H9 (cell line): ENCODE measurements around the gene CDKL1. TPM values are rescaled to one million over a fixed set of nuclear protein-coding genes. Genes with fewer than 3 reads are reported as not detected.
A peak's percentile ranks its signal among the peaks of the same experiment; 100 is the strongest.

Experiments used
- DNase-seq: peaks from one replicate; pipeline ENCODE4 v3.0.0-alpha.2; 2017
- H2AFZ ChIP-seq: one replicate; pipeline ENCODE4 v1.6.1; 2013; ENCODE audit warnings: mild to moderate bottlenecking, low read length, control low read depth, moderate library complexity
- H2AK5ac ChIP-seq: 2 replicates; pipeline ENCODE4 v1.6.1; 2013; ENCODE audit warnings: low read length, control low read depth, mixed read lengths; ENCODE audit not compliant: insufficient read length
- H2BK120ac ChIP-seq: one replicate; pipeline ENCODE4 v1.6.1; 2013; ENCODE audit warnings: low read depth, mild to moderate bottlenecking, low read length, control low read depth, inconsistent platforms; ENCODE audit not compliant: poor library complexity, severe bottlenecking
- H2BK12ac ChIP-seq: 2 replicates; pipeline ENCODE4 v1.6.1; 2013; ENCODE audit warnings: low read length, control low read depth, mixed read lengths, low read depth; ENCODE audit not compliant: insufficient read length
- H2BK15ac ChIP-seq: 2 replicates; pipeline ENCODE4 v1.6.1; 2013; ENCODE audit warnings: low read depth, low read length, control low read depth
- H2BK20ac ChIP-seq: one replicate; pipeline ENCODE4 v1.6.1; 2013; ENCODE audit warnings: low read depth, mild to moderate bottlenecking, low read length, control low read depth, inconsistent platforms; ENCODE audit not compliant: poor library complexity, severe bottlenecking
- H2BK5ac ChIP-seq: 2 replicates; pipeline ENCODE4 v1.6.1; 2013; ENCODE audit warnings: low read length, control low read depth, mixed read lengths; ENCODE audit not compliant: insufficient read length
- H3K14ac ChIP-seq: 2 replicates; pipeline ENCODE4 v1.6.1; 2013; ENCODE audit warnings: low read length, control low read depth; ENCODE audit not compliant: insufficient read depth
- H3K18ac ChIP-seq: 2 replicates; pipeline ENCODE4 v1.6.1; 2013; ENCODE audit warnings: low read depth, mild to moderate bottlenecking, mixed read lengths, low read length, control low read depth; ENCODE audit not compliant: insufficient read length
- H3K23ac ChIP-seq: 2 replicates; pipeline ENCODE4 v1.6.1; 2013; ENCODE audit warnings: low read length, control low read depth, mixed read lengths, low read depth; ENCODE audit not compliant: insufficient read length
- H3K23me2 ChIP-seq: 2 replicates; pipeline ENCODE4 v1.6.1; 2013; ENCODE audit warnings: low read depth, mild to moderate bottlenecking, mixed read lengths, low read length, control low read depth; ENCODE audit not compliant: insufficient read length, poor library complexity, severe bottlenecking
- H3K27ac ChIP-seq: 2 replicates; pipeline ENCODE4 v1.5.1; 2013; ENCODE audit warnings: low read length, control low read depth, mixed read lengths, low read depth; ENCODE audit not compliant: insufficient read length
- H3K27me3 ChIP-seq: 2 replicates; pipeline ENCODE4 v1.6.1; 2013; ENCODE audit warnings: low read length, control low read depth, inconsistent platforms; ENCODE audit not compliant: insufficient read depth
- H3K4ac ChIP-seq: 2 replicates; pipeline ENCODE4 v1.6.1; 2013; ENCODE audit warnings: low read depth, mild to moderate bottlenecking, control low read depth, inconsistent platforms, low read length, moderate library complexity
- H3K4me1 ChIP-seq: 2 replicates; pipeline ENCODE4 v1.6.1; 2013; ENCODE audit warnings: low read length, control low read depth, inconsistent platforms; ENCODE audit not compliant: insufficient read depth
- H3K4me2 ChIP-seq: 2 replicates; pipeline ENCODE4 v1.6.1; 2013; ENCODE audit warnings: low read length, control low read depth, mixed read lengths; ENCODE audit not compliant: insufficient read length, insufficient read depth
- H3K56ac ChIP-seq: 2 replicates; pipeline ENCODE4 v1.6.1; 2013; ENCODE audit warnings: low read depth, mild to moderate bottlenecking, mixed read lengths, low read length, control low read depth; ENCODE audit not compliant: insufficient read length
- H3K79me1 ChIP-seq: 2 replicates; pipeline ENCODE4 v1.6.1; 2013; ENCODE audit warnings: low read depth, mild to moderate bottlenecking, moderate library complexity, low read length, control low read depth, inconsistent platforms; ENCODE audit not compliant: insufficient read depth, poor library complexity, severe bottlenecking
- H3K79me2 ChIP-seq: 2 replicates; pipeline ENCODE4 v1.6.1; 2013; ENCODE audit warnings: low read length, control low read depth, inconsistent platforms; ENCODE audit not compliant: insufficient read depth
- H3K9ac ChIP-seq: 2 replicates; pipeline ENCODE4 v1.6.1; 2013; ENCODE audit warnings: low read length, control low read depth, mixed read lengths; ENCODE audit not compliant: insufficient read length; ENCODE audit errors: extremely low read depth
- H3K9me3 ChIP-seq: one replicate; pipeline ENCODE4 v1.6.1; 2013; ENCODE audit warnings: low read depth, low read length, inconsistent platforms; ENCODE audit not compliant: control insufficient read depth
- H3T11ph ChIP-seq: one replicate; pipeline ENCODE4 v1.6.1; 2013; ENCODE audit warnings: mild to moderate bottlenecking, low read length, control low read depth, inconsistent platforms
- H4K20me1 ChIP-seq: one replicate; pipeline ENCODE4 v1.6.1; 2013; ENCODE audit not compliant: control insufficient read depth, insufficient read length, insufficient read depth
- H4K5ac ChIP-seq: 2 replicates; pipeline ENCODE4 v1.6.1; 2013; ENCODE audit warnings: low read depth, mild to moderate bottlenecking, mixed read lengths, low read length, control low read depth; ENCODE audit not compliant: insufficient read length
- H4K8ac ChIP-seq: replicated peaks from 2 replicates; pipeline ENCODE4 v1.6.1; 2013; ENCODE audit warnings: low read length, control low read depth, mixed read lengths, low read depth; ENCODE audit not compliant: insufficient read length
- H4K91ac ChIP-seq: 2 replicates; pipeline ENCODE4 v1.6.1; 2013; ENCODE audit warnings: low read depth, mild to moderate bottlenecking, moderate library complexity, mixed read lengths, low read length, control low read depth; ENCODE audit not compliant: insufficient read length
- H3K27ac Mint-ChIP-seq, 3 experiments: 2 replicates in 2 of 3; 3 replicates in 1 of 3; pipeline ENCODE4 v1.8.0; 2020 to 2021; ENCODE audit warnings: mixed read lengths in 3 of 3, mild to moderate bottlenecking in 1 of 3, moderate library complexity in 1 of 3
- H3K27me3 Mint-ChIP-seq: 2 replicates; pipeline ENCODE4 v1.8.0; 2021; ENCODE audit warnings: low read depth, mild to moderate bottlenecking, moderate library complexity, mixed read lengths
- H3K36me3 Mint-ChIP-seq, 3 experiments: 2 replicates in 2 of 3; 3 replicates in 1 of 3; pipeline ENCODE4 v1.8.0; 2020 to 2021; ENCODE audit warnings: low read depth in 3 of 3, mixed read lengths in 3 of 3; ENCODE audit not compliant: insufficient read depth in 1 of 3
- H3K4me1 Mint-ChIP-seq, 2 experiments: 2 replicates each; pipeline ENCODE4 v1.8.0; 2020; ENCODE audit warnings: mixed read lengths in 2 of 2
- H3K4me3 Mint-ChIP-seq, 2 experiments: 2 replicates in 1 of 2; 3 replicates in 1 of 2; pipeline ENCODE4 v1.8.0; 2020 to 2021; ENCODE audit warnings: mild to moderate bottlenecking in 2 of 2, mixed read lengths in 2 of 2, moderate library complexity in 1 of 2
- H3K9me3 Mint-ChIP-seq, 2 experiments: 2 replicates in 1 of 2; 3 replicates in 1 of 2; pipeline ENCODE4 v1.8.0; 2020; ENCODE audit warnings: mild to moderate bottlenecking in 2 of 2, mixed read lengths in 2 of 2, moderate library complexity in 1 of 2
- WGBS: extraction: QIAGEN DNeasy Blood & Tissue Kit; methylation state at CpG from one replicate; pipeline ENCODE4 v1.1.7; 2013; ENCODE audit warnings: missing lambda C conversion rate, low lambda C conversion rate, mixed read lengths; ENCODE audit not compliant: insufficient read length; ENCODE audit errors: extremely low coverage; 5-methylcytosine and 5-hydroxymethylcytosine counted together
- total RNA-seq: library from RNA; stranded (reverse); gene quantifications from 2 replicates; pipeline ENCODE4 v1.2.1, GENCODE V29; 2021
- TF ChIP-seq, protein P1 (sequence below): fragments of 200-600 bp; sonication (generic); conservative IDR thresholded peaks from 3 replicates; pipeline ENCODE4 v1.8.0; 2021; ENCODE audit warnings: antibody characterized with exemption, mild to moderate bottlenecking

The CDKL1 gene
- total RNA-seq, 1 experiment from 2014 or later: 0.72 TPM

DNA sequence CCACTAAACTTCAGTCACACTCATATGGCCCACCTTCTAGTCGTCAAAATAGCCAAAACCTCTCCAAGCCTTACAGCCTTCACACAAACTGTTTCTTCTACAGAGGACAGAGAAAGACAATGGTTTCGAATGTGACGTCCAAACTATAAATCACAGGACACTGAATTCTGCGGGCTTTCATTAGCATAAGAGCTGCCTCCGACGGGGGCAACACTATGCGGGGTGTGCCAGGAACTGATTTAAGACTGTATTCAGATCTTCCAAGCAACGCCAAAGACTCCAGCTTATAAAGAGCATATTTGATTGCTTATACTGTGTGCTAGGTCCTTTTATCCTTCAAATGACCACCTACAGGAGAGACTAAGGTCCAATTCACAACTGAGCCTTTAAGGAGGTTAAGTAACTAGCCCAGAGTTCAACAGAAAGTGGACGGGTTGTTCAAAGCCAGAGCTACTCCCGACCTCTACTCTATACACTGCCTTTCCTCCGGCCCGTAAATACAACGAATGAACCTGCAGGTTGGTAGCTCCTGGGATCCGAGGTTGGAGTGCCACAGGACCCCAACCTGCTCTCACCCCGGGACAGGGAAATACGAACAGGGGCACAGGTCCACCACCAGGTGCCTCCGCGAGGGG is 85.2 kb downstream of the CDKL1 start:
- Histone ChIP-seq H4K20me1 (no peaks in the 10 kb centered on the region), H3K23me2 (peaks cover 9% of the 10 kb centered on the region), H3K79me1 (no peaks in the 10 kb centered on the region), H4K8ac (no peak overlapping the region), H3K18ac (peak overlapping the region; percentile 31), H3T11ph (no peak overlapping the region), H3K9me3 (no peaks in the 10 kb centered on the region), H4K91ac (no peak overlapping the region), H4K5ac (no peak overlapping the region), H3K27me3 (no peaks in the 10 kb centered on the region), H2BK15ac (no peak overlapping the region), H2BK20ac (no peak overlapping the region), H3K4ac (no peak overlapping the region), H3K23ac (no peak overlapping the region), H2BK12ac (no peak overlapping the region), H3K9ac (peak overlapping the region; percentile 54), H2BK5ac (no peak overlapping the region), H2AFZ (no peak overlapping the region), H2AK5ac (no peak overlapping the region), H3K14ac (peak overlapping the region; percentile 54; the same call in 1 of the 2 replicates), H3K56ac (no peak overlapping the region), H3K4me2 (peak overlapping the region; percentile 90), H3K4me1 (no peaks in the 10 kb centered on the region), H2BK120ac (no peak overlapping the region), H3K79me2 (peaks cover 10% of the 10 kb centered on the region; the same call in 1 of the 2 replicates), H3K27ac (no peak overlapping the region)
- Mint-ChIP-seq H3K4me3 (peak overlapping the region; percentile 88 to 94), H3K4me1 (peaks cover 10 to 24% of the 10 kb centered on the region in 2 experiments), H3K27ac (peak overlapping the region; percentile 25 to 89 (median 84)), H3K36me3 (peaks cover 30 to 39% (median 32%) of the 10 kb centered on the region in 3 experiments), H3K9me3 (peaks cover 13 to 17% of the 10 kb centered on the region in 2 experiments), H3K27me3 (no peaks in the 10 kb centered on the region; the same call in 1 of the 2 replicates)
- TF ChIP-seq, protein P1, sequence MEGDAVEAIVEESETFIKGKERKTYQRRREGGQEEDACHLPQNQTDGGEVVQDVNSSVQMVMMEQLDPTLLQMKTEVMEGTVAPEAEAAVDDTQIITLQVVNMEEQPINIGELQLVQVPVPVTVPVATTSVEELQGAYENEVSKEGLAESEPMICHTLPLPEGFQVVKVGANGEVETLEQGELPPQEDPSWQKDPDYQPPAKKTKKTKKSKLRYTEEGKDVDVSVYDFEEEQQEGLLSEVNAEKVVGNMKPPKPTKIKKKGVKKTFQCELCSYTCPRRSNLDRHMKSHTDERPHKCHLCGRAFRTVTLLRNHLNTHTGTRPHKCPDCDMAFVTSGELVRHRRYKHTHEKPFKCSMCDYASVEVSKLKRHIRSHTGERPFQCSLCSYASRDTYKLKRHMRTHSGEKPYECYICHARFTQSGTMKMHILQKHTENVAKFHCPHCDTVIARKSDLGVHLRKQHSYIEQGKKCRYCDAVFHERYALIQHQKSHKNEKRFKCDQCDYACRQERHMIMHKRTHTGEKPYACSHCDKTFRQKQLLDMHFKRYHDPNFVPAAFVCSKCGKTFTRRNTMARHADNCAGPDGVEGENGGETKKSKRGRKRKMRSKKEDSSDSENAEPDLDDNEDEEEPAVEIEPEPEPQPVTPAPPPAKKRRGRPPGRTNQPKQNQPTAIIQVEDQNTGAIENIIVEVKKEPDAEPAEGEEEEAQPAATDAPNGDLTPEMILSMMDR: peak; percentile 75
- WGBS: no CpG with 5 or more reads among the region's 18 CpGs
- DNase-seq: no peak
